Kidney (tissue), 14 donors: ENCODE data around the gene PPIF. TPM values are rescaled to one million over a fixed set of nuclear protein-coding genes. Genes with fewer than 3 reads are reported as not detected.

Experiments used
- DNase-seq, 5 donors: peaks; one replicate each; pipeline ENCODE4 v3.0.0-alpha.2; 2013 to 2020
- FAIRE-seq: peaks from 2 replicates; lab custom pipeline; 2012; peaks lifted over from hg19 to GRCh38; lab: Jason Lieb, UNC
- H3K27ac ChIP-seq, 2 donors: one replicate each; pipeline ENCODE4 v1.7.0; 2013; ENCODE audit warnings: low read depth in 2 of 2, low read length in 2 of 2, inconsistent platforms in 1 of 2
- H3K27me3 ChIP-seq: one replicate; pipeline ENCODE4 v1.7.1; 2013; ENCODE audit warnings: low read length, inconsistent platforms; ENCODE audit not compliant: control insufficient read depth, insufficient read depth
- H3K36me3 ChIP-seq, 3 donors: one replicate each; pipeline versions ENCODE4 v1.7.0 to v1.7.1; 2013; ENCODE audit warnings: low read length in 3 of 3, control low read depth in 1 of 3, inconsistent platforms in 1 of 3; ENCODE audit not compliant: insufficient read depth in 3 of 3, control insufficient read depth in 2 of 3
- H3K4me1 ChIP-seq, 3 donors: one replicate each; pipeline versions ENCODE4 v1.7.0 to v1.7.1; 2013; ENCODE audit warnings: low read length in 3 of 3, inconsistent platforms in 1 of 3, low read depth in 1 of 3; ENCODE audit not compliant: control insufficient read depth in 2 of 3, insufficient read depth in 2 of 3
- H3K4me3 ChIP-seq, 3 donors: one replicate each; pipeline versions ENCODE4 v1.7.0 to v1.8.1; 2013; ENCODE audit warnings: low read length in 3 of 3, control low read depth in 1 of 3, inconsistent platforms in 1 of 3
- H3K9ac ChIP-seq, 3 donors: one replicate each; pipeline versions ENCODE4 v1.7.0 to v1.7.1; 2013; ENCODE audit warnings: low read length in 3 of 3, control low read depth in 1 of 3, inconsistent platforms in 1 of 3
- H3K9me3 ChIP-seq, 3 donors: one replicate each; pipeline versions ENCODE4 v1.7.0 to v1.7.1; 2013; ENCODE audit warnings: low read length in 3 of 3, control low read depth in 1 of 3, inconsistent platforms in 1 of 3; ENCODE audit not compliant: control insufficient read depth in 2 of 3, insufficient read depth in 1 of 3
- intact Hi-C: fragments of 100-400 bp; cut with DNase I; formaldehyde crosslinking; loops from one replicate; pipeline ENCODE4 v1.11.1; 2022
- polyA plus RNA-seq: library from polyadenylated mRNA; stranded (reverse); fragments of 350-450 nt; fragmentation: Illumina TruSeq; extraction: RNeasy Lipid Tissue Mini Kit (QIAGEN cat#74804); gene quantifications from one replicate; pipeline ENCODE4 v1.2.3, GENCODE V29; 2014; ENCODE audit warnings: low read depth, low replicate concordance; ENCODE audit not compliant: insufficient read depth
- total RNA-seq: library from RNA; stranded (reverse); fragmentation: NEBNext Ultra II Directional; extraction: Animal tissue kit (Norgen Biotek cat#: 25700); gene quantifications from one replicate; pipeline ENCODE4 v1.2.1, GENCODE V29; 2021
- TF ChIP-seq, protein P1 (sequence below): IDR thresholded peaks from 3 replicates; pipeline ENCODE4 v1.5.1; 2012; ENCODE audit warnings: mild to moderate bottlenecking, moderate library complexity, borderline replicate concordance; ENCODE audit not compliant: insufficient read depth; ENCODE audit errors: extremely low read depth
- donor health status: control.
- donor health status: control.
- donor health status: control.
- donor health status: control.
- donor health status: control.
- donor health status: DM: yes; HTN: yes; CAD: no.
- donor health status: Normal renal cell carcinoma (clear cell type).

PPIF gene
- total and polyA plus RNA-seq, 2 donors from 2014 or later: 36.7 to 120 TPM

DNA sequence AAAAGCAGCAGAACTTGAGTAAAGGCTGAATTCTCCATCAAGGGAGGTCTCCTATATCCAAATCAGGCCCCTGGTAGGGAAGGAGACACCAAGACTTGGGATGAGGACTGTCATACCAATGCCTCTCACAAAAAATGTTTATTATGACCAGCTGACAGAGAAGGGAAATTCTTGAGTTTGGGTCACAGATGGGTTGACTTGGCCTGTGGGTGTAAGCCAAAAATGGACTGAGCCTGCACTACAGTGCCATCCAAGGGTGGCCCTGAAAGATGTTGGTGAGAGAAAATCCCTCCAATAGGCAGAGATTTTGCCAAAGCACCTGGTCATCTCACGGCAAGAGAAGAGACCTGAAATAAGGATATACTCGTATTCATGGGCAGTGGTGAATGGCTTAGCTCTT lies 27.0 kb upstream of the PPIF start:
- Histone ChIP-seq H3K36me3 (no peaks in the 10 kb centered on the region), H3K9ac (no peak overlapping the region), H3K27me3 (no peaks in the 10 kb centered on the region), H3K4me3 (no peak overlapping the region), H3K9me3 (no peaks in the 10 kb centered on the region), H3K4me1 (peaks cover 0 to 4% (median 0%) of the 10 kb centered on the region in 3 donors), H3K27ac (no peak overlapping the region)
- intact Hi-C loops: no loop called here
- FAIRE-seq: no peak
- TF ChIP-seq, protein P1, sequence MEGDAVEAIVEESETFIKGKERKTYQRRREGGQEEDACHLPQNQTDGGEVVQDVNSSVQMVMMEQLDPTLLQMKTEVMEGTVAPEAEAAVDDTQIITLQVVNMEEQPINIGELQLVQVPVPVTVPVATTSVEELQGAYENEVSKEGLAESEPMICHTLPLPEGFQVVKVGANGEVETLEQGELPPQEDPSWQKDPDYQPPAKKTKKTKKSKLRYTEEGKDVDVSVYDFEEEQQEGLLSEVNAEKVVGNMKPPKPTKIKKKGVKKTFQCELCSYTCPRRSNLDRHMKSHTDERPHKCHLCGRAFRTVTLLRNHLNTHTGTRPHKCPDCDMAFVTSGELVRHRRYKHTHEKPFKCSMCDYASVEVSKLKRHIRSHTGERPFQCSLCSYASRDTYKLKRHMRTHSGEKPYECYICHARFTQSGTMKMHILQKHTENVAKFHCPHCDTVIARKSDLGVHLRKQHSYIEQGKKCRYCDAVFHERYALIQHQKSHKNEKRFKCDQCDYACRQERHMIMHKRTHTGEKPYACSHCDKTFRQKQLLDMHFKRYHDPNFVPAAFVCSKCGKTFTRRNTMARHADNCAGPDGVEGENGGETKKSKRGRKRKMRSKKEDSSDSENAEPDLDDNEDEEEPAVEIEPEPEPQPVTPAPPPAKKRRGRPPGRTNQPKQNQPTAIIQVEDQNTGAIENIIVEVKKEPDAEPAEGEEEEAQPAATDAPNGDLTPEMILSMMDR: no peak
- no peak for DNase-seq

DNA sequence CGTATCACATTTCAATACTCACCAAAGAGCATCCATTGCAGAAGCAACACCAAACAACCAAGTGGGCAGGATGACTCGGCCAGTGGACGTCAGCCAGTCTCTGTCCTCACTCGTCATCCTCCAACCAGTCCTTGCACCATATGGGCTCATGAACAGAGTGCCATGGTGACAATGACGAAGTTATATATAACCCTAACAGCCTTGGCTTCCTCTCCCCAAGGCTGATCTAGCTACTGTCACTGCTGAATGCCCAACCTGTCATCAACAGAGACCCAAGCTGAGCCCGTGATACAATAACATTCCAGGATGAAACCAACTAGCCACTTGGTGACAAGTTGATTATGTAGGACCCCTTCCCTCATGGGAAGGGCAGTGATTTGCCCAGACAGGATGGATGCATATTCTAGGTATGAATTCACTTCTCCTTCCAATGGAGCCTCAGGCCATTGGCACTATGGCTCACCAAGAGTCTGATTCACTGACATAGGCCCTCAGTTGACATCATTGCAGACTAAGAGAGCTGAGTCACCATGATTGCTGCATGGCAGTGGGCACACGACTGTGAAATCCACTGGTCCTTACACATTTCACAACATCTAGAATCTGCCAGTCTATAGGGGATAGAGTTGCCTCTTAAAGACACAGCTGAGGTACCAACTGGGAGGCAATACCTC lies 26.3 kb upstream of the PPIF start:
- H3K9me3 ChIP-seq: no peaks in the 10 kb centered on the region
- no peaks in the 10 kb centered on the region for H3K27me3 ChIP-seq
- H3K4me3 ChIP-seq: no peak overlapping the region
- FAIRE-seq (no peak), DNase-seq (no peak)
- TF ChIP-seq, protein P1: no peak
- no peak overlapping the region for H3K9ac ChIP-seq
- intact Hi-C loops: no loop called here
- H3K36me3 ChIP-seq: no peaks in the 10 kb centered on the region
- H3K4me1 ChIP-seq: peaks cover 0 to 4% (median 0%) of the 10 kb centered on the region in 3 donors
- H3K27ac ChIP-seq: no peak overlapping the region

DNA sequence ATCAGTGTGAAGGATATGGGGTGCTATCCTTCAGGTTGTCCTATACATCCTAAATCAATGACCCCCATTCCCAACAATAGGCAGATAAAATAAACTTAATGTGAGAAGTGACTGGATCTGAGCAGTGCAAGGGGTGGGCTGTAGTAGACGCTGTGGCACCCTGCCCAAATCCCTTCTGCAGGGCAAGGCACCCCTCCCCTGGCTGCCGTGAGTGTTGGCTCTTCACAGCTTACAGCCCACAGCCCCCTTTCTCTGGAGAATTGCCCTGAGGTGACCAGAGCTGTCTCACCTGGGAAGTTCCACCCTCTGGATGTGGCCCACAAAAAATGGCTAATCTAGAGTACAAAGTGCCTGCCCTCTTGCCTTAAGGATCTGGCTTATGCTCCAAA lies 25.8 kb upstream of the PPIF start:
- DNase-seq (peak in 1 of 5 donors; percentile 34), FAIRE-seq (no peak)
- no peak overlapping the region for H3K4me3 ChIP-seq
- H3K9ac ChIP-seq: no peak overlapping the region
- H3K36me3 ChIP-seq: no peaks in the 10 kb centered on the region
- TF ChIP-seq, protein P1: no peak
- intact Hi-C loops: no loop called here
- peaks cover 0 to 4% (median 0%) of the 10 kb centered on the region in 3 donors for H3K4me1 ChIP-seq
- no peaks in the 10 kb centered on the region for H3K9me3 ChIP-seq
- H3K27ac ChIP-seq: no peak overlapping the region
- H3K27me3 ChIP-seq: no peaks in the 10 kb centered on the region

DNA sequence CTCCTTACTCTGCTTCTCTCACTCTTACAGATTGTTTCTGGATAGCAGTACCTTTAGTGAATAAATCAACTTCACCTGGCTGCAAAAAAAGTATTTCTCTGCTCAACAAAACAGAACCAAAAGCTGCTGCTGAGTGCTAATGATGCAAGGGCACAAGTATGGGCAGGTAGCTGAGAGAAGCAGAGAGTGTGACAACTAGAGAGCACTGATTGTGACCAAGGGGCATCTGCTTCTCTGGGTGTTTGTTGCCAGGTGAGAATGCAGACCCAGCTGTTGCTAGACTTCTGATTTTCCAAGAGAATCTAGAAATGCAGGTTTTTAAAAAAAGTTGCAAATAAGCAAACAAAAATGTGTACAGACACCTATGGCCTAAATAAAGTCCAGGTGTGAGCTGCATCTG lies 25.3 kb upstream of the PPIF start:
- DNase-seq: no peak
- no peak overlapping the region for H3K9ac ChIP-seq
- no peaks in the 10 kb centered on the region for H3K9me3 ChIP-seq
- FAIRE-seq: no peak
- H3K4me3 ChIP-seq: no peak overlapping the region
- H3K27ac ChIP-seq: no peak overlapping the region
- intact Hi-C loops: no loop called here
- TF ChIP-seq, protein P1: no peak
- no peaks in the 10 kb centered on the region for H3K36me3 ChIP-seq
- peaks cover 0 to 4% (median 0%) of the 10 kb centered on the region in 3 donors for H3K4me1 ChIP-seq
- no peaks in the 10 kb centered on the region for H3K27me3 ChIP-seq
